HEK293 (cell line): Measurements from ENCODE around the gene RNF145.

ENCODE experiments used
- CTCF ChIA-PET: fragments of 350-600 bp; formaldehyde crosslinking; extraction: SDS; loops from one replicate; lab custom pipeline; 2021; ENCODE audit warnings: antibody characterized with exemption; lab: Yijun Ruan, JAX
- POLR2A ChIA-PET: fragments of 300-600 bp; formaldehyde crosslinking; extraction: SDS; loops from one replicate; lab custom pipeline; 2020; ENCODE audit warnings: antibody characterized with exemption, inconsistent platforms; lab: Yijun Ruan, JAX
- H3K27ac ChIP-seq: fragments of 200-500 bp; sonication (Bioruptor generic); 2 replicates; pipeline ENCODE4 v1.5.1; 2014; ENCODE audit warnings: low read depth, low read length, control low read depth, inconsistent platforms; ENCODE audit errors: extremely low read depth
- H3K36me3 ChIP-seq, 2 experiments: fragments of 200-500 bp in 1 of 2; sonication (Bioruptor generic) in 1 of 2; 1 replicate in 1 of 2; 2 replicates in 1 of 2; pipeline ENCODE4 v1.5.1; 2014 to 2017; ENCODE audit warnings: inconsistent platforms in 2 of 2, low read length in 2 of 2; ENCODE audit not compliant: control insufficient read depth in 2 of 2, insufficient read depth in 1 of 2
- H3K4me1 ChIP-seq: fragments of 200-500 bp; sonication (Bioruptor generic); 2 replicates; pipeline ENCODE4 v1.5.1; 2014; ENCODE audit warnings: mild to moderate bottlenecking, low read length, inconsistent platforms; ENCODE audit not compliant: control insufficient read depth, insufficient read depth
- H3K4me3 ChIP-seq: 2 replicates; pipeline ENCODE4 v1.5.1; 2011; ENCODE audit warnings: low read depth, mild to moderate bottlenecking, control low read depth, low read length, moderate library complexity
- H3K9me3 ChIP-seq: fragments of 200-500 bp; sonication (Bioruptor generic); 2 replicates; pipeline ENCODE4 v1.5.1; 2014; ENCODE audit warnings: low read depth, low read length, inconsistent platforms; ENCODE audit not compliant: control insufficient read depth, insufficient read depth
- BCL11A ChIP-seq: fragments of 450-650 bp; formaldehyde crosslinking; IDR thresholded peaks from 2 replicates; pipeline ENCODE4 v1.5.1; 2016; ENCODE audit warnings: low read depth, missing biosample characterization, missing genetic modification characterization
- GLIS2 ChIP-seq: fragments of 450-650 bp; formaldehyde crosslinking; IDR thresholded peaks from 2 replicates; pipeline ENCODE4 v1.5.1; 2016; ENCODE audit warnings: missing biosample characterization, missing genetic modification characterization
- KLF10 ChIP-seq: fragments of 450-650 bp; IDR thresholded peaks from 2 replicates; pipeline ENCODE4 v1.5.1; 2018; ENCODE audit warnings: missing biosample characterization, mild to moderate bottlenecking, missing genetic modification characterization
- KLF16 ChIP-seq: fragments of 450-650 bp; formaldehyde crosslinking; IDR thresholded peaks from 2 replicates; pipeline ENCODE4 v1.5.1; 2017; ENCODE audit warnings: missing biosample characterization, missing genetic modification characterization
- SCRT1 ChIP-seq: fragments of 450-650 bp; formaldehyde crosslinking; IDR thresholded peaks from 2 replicates; pipeline ENCODE4 v1.5.1; 2016; ENCODE audit warnings: missing biosample characterization, missing genetic modification characterization, borderline replicate concordance
- SP3 ChIP-seq: fragments of 450-650 bp; formaldehyde crosslinking; IDR thresholded peaks from 2 replicates; pipeline ENCODE4 v1.5.1; 2016; ENCODE audit warnings: missing biosample characterization, missing genetic modification characterization
- ZFP41 ChIP-seq: fragments of 450-650 bp; formaldehyde crosslinking; IDR thresholded peaks from 2 replicates; pipeline ENCODE4 v1.5.1; 2016; ENCODE audit warnings: missing biosample characterization, missing genetic modification characterization, borderline replicate concordance
- ZFP69B ChIP-seq: fragments of 450-650 bp; formaldehyde crosslinking; IDR thresholded peaks from 2 replicates; pipeline ENCODE4 v1.5.1; 2016; ENCODE audit warnings: missing biosample characterization, missing genetic modification characterization
- ZIC2 ChIP-seq: fragments of 450-650 bp; formaldehyde crosslinking; IDR thresholded peaks from 2 replicates; pipeline ENCODE4 v1.5.1; 2016; ENCODE audit warnings: missing biosample characterization, missing genetic modification characterization
- ZNF214 ChIP-seq: fragments of 450-650 bp; formaldehyde crosslinking; IDR thresholded peaks from 2 replicates; pipeline ENCODE4 v1.5.1; 2017; ENCODE audit warnings: missing biosample characterization, mild to moderate bottlenecking, missing genetic modification characterization, borderline replicate concordance
- ZNF292 ChIP-seq: fragments of 450-650 bp; formaldehyde crosslinking; IDR thresholded peaks from 2 replicates; pipeline ENCODE4 v1.5.1; 2016; ENCODE audit warnings: low read depth, missing biosample characterization, missing genetic modification characterization, borderline replicate concordance
- ZNF610 ChIP-seq: fragments of 450-650 bp; formaldehyde crosslinking; IDR thresholded peaks from 2 replicates; pipeline ENCODE4 v1.5.1; 2016; ENCODE audit warnings: missing biosample characterization, missing genetic modification characterization, borderline replicate concordance
- ZNF830 ChIP-seq: fragments of 450-650 bp; IDR thresholded peaks from 2 replicates; pipeline ENCODE4 v1.5.0; 2018; ENCODE audit warnings: missing biosample characterization, missing genetic modification characterization, low read depth, mild to moderate bottlenecking, moderate library complexity
- TF ChIP-seq, protein P1 (sequence below): fragments of 450-650 bp; formaldehyde crosslinking; IDR thresholded peaks from 2 replicates; pipeline ENCODE4 v1.5.1; 2017; ENCODE audit warnings: missing biosample characterization, missing genetic modification characterization
- TF ChIP-seq, protein P2 (sequence below): fragments of 450-650 bp; formaldehyde crosslinking; IDR thresholded peaks from 2 replicates; pipeline ENCODE4 v1.5.1; 2016; ENCODE audit warnings: missing biosample characterization, missing genetic modification characterization, borderline replicate concordance
- TF ChIP-seq, protein P3 (sequence below): fragments of 450-650 bp; formaldehyde crosslinking; IDR thresholded peaks from 2 replicates; pipeline ENCODE4 v1.5.1; 2016; ENCODE audit warnings: missing biosample characterization, missing genetic modification characterization
- TF ChIP-seq, protein P4 (sequence below): fragments of 450-650 bp; formaldehyde crosslinking; IDR thresholded peaks from 2 replicates; pipeline ENCODE4 v1.5.1; 2016; ENCODE audit warnings: missing biosample characterization, missing genetic modification characterization
- TF ChIP-seq, protein P5 (sequence below): fragments of 450-650 bp; formaldehyde crosslinking; IDR thresholded peaks from 2 replicates; pipeline ENCODE4 v1.5.1; 2016; ENCODE audit warnings: missing biosample characterization, missing genetic modification characterization

Gene RNF145

DNA sequence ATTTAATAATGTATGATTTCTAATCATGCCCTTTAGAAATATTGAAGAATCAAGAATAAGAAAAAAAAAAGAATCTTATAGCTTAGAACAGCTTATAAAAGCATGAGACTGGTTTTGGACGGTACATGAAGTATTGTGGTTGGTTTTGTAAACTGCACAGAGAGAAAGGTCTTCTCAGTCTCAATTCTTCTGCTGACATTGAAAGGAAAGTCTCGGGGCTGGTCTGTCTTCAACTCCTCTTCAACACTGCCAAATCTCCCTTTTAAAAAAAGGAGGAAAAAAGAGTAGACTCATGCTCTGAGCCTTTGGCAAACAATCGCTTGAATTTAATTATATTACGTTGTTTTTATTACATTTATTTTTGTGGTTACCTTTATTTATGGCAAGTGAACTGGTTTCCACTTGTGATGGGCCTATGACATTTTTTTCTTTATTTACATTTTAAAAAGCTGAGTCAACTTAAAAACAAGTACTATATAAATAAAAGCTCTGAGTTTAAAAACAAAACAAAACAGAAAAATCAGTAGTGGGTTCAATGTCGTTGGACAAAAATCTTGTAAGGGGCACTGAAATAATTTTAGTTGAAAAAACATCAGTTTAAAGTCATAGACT lies 76.8 kb downstream of the RNF145 start:
- no peaks in the 10 kb centered on the region for H3K9me3 ChIP-seq
- ChIA-PET POLR2A (no interaction called here), CTCF (interaction anchor here (0.5 to 2.3 kb wide), 37 partner anchors 9 to 1389 kb away, joined by 3 to 23 read pairs (median 4); partner anchors contain the start of gene LSM11)
- H3K4me3 ChIP-seq, result no peak overlapping the region
- TF ChIP-seq, protein P1, sequence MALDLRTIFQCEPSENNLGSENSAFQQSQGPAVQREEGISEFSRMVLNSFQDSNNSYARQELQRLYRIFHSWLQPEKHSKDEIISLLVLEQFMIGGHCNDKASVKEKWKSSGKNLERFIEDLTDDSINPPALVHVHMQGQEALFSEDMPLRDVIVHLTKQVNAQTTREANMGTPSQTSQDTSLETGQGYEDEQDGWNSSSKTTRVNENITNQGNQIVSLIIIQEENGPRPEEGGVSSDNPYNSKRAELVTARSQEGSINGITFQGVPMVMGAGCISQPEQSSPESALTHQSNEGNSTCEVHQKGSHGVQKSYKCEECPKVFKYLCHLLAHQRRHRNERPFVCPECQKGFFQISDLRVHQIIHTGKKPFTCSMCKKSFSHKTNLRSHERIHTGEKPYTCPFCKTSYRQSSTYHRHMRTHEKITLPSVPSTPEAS (tag by site-specific recombination), result no peak
- no peak for TF ChIP-seq ZNF292 (tag by site-specific recombination)
- no peak for TF ChIP-seq ZIC2
- no peak for TF ChIP-seq ZFP69B (tag by site-specific recombination)
- TF ChIP-seq BCL11A (tag by site-specific recombination), result no peak
- TF ChIP-seq KLF16 (tag by site-specific recombination), result no peak
- TF ChIP-seq ZFP41 (tag by site-specific recombination), result no peak
- H3K36me3 ChIP-seq, result no peaks in the 10 kb centered on the region
- no peak overlapping the region; the same call in 1 of the 2 replicates for H3K27ac ChIP-seq
- peaks cover 11% of the 10 kb centered on the region for H3K4me1 ChIP-seq

DNA sequence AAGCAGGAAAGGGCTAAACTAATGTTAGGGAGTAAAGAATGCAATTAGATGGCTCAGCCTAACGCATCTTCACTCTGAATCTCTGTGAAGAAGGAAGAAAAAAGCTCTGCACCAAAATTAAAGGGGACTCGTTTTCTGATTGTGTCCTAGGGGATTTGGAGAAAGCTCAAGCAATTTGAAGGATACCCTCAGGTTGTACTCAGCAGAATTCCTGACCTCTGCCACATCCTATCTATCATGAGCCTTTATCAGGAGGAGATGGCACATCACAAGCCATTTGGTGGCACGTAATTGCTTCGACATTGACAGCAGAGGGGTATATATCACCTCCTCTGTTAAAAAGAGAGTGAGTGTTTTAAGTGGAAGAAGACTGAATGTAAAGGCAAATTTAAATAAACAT lies 77.4 kb downstream of the RNF145 start:
- CTCF ChIA-PET, result interaction anchor here (0.6 to 2.3 kb wide), 19 partner anchors 10 to 1388 kb away, joined by 3 to 23 read pairs (median 4); partner anchors contain the start of gene LSM11
- POLR2A ChIA-PET, result no interaction called here
- peaks cover 11% of the 10 kb centered on the region for H3K4me1 ChIP-seq
- H3K27ac ChIP-seq, result no peak overlapping the region
- no peaks in the 10 kb centered on the region for H3K9me3 ChIP-seq
- TF ChIP-seq, protein P1 (tag by site-specific recombination), result no peak
- TF ChIP-seq BCL11A (tag by site-specific recombination) (no peak), ZFP69B (tag by site-specific recombination) (no peak)
- TF ChIP-seq, protein P2, sequence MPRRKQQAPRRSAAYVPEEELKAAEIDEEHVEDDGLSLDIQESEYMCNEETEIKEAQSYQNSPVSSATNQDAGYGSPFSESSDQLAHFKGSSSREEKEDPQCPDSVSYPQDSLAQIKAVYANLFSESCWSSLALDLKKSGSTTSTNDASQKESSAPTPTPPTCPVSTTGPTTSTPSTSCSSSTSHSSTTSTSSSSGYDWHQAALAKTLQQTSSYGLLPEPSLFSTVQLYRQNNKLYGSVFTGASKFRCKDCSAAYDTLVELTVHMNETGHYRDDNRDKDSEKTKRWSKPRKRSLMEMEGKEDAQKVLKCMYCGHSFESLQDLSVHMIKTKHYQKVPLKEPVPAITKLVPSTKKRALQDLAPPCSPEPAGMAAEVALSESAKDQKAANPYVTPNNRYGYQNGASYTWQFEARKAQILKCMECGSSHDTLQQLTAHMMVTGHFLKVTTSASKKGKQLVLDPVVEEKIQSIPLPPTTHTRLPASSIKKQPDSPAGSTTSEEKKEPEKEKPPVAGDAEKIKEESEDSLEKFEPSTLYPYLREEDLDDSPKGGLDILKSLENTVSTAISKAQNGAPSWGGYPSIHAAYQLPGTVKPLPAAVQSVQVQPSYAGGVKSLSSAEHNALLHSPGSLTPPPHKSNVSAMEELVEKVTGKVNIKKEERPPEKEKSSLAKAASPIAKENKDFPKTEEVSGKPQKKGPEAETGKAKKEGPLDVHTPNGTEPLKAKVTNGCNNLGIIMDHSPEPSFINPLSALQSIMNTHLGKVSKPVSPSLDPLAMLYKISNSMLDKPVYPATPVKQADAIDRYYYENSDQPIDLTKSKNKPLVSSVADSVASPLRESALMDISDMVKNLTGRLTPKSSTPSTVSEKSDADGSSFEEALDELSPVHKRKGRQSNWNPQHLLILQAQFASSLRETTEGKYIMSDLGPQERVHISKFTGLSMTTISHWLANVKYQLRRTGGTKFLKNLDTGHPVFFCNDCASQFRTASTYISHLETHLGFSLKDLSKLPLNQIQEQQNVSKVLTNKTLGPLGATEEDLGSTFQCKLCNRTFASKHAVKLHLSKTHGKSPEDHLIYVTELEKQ, result no peak
- H3K4me3 ChIP-seq, result no peak overlapping the region
- no peaks in the 10 kb centered on the region for H3K36me3 ChIP-seq

DNA sequence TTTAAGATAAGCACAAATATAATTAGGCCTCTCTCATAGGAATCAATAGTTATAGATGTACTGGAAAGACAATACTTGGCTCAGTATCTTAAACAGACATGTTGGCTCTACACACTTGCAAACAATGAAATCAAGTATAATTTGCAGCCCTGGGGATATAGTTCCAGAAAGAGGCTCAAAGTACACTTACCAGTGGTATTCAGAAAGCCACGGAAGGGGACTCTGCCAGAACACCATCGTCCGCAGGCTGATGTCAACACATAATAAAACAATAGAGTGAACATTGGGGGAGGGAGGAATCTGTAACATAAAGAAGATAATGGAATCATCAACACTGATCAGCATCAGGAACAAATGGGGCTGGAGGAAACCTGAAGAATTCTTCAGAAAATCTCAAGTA lies 78.5 kb downstream of the RNF145 start:
- Histone ChIP-seq H3K4me3 (no peak overlapping the region), H3K27ac (no peak overlapping the region), H3K4me1 (peaks cover 11% of the 10 kb centered on the region), H3K9me3 (no peaks in the 10 kb centered on the region), H3K36me3 (no peaks in the 10 kb centered on the region)
- ChIA-PET CTCF (interaction anchor here (1.0 to 2.2 kb wide), 3 partner anchors 11 to 1370 kb away, joined by 3 to 10 read pairs (median 8); no protein-coding TSS in a partner anchor), POLR2A (no interaction called here)
- TF ChIP-seq KLF10 (no peak), GLIS2 (tag by site-specific recombination) (no peak), ZNF214 (no peak), ZNF610 (tag by site-specific recombination) (no peak), ZNF830 (tag by site-specific recombination) (no peak), SCRT1 (no peak), SP3 (tag by site-specific recombination) (no peak)
- TF ChIP-seq, protein P3, sequence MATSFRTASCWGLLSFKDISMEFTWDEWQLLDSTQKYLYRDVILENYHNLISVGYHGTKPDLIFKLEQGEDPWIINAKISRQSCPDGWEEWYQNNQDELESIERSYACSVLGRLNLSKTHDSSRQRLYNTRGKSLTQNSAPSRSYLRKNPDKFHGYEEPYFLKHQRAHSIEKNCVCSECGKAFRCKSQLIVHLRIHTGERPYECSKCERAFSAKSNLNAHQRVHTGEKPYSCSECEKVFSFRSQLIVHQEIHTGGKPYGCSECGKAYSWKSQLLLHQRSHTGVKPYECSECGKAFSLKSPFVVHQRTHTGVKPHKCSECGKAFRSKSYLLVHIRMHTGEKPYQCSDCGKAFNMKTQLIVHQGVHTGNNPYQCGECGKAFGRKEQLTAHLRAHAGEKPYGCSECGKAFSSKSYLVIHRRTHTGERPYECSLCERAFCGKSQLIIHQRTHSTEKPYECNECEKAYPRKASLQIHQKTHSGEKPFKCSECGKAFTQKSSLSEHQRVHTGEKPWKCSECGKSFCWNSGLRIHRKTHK (tag by site-specific recombination), result no peak
- TF ChIP-seq, protein P4, sequence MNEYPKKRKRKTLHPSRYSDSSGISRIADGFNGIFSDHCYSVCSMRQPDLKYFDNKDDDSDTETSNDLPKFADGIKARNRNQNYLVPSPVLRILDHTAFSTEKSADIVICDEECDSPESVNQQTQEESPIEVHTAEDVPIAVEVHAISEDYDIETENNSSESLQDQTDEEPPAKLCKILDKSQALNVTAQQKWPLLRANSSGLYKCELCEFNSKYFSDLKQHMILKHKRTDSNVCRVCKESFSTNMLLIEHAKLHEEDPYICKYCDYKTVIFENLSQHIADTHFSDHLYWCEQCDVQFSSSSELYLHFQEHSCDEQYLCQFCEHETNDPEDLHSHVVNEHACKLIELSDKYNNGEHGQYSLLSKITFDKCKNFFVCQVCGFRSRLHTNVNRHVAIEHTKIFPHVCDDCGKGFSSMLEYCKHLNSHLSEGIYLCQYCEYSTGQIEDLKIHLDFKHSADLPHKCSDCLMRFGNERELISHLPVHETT (tag by site-specific recombination), result no peak
- TF ChIP-seq, protein P5, sequence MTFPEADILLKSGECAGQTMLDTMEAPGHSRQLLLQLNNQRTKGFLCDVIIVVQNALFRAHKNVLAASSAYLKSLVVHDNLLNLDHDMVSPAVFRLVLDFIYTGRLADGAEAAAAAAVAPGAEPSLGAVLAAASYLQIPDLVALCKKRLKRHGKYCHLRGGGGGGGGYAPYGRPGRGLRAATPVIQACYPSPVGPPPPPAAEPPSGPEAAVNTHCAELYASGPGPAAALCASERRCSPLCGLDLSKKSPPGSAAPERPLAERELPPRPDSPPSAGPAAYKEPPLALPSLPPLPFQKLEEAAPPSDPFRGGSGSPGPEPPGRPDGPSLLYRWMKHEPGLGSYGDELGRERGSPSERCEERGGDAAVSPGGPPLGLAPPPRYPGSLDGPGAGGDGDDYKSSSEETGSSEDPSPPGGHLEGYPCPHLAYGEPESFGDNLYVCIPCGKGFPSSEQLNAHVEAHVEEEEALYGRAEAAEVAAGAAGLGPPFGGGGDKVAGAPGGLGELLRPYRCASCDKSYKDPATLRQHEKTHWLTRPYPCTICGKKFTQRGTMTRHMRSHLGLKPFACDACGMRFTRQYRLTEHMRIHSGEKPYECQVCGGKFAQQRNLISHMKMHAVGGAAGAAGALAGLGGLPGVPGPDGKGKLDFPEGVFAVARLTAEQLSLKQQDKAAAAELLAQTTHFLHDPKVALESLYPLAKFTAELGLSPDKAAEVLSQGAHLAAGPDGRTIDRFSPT (tag by site-specific recombination), result no peak
